Measurements from ENCODE around the gene KIF26B. TPM values are rescaled to one million over a fixed set of nuclear protein-coding genes. Genes with fewer than 3 reads are reported as not detected.

KIF26B gene
- total and polyA plus RNA-seq, 8 donors: 0.27 to 4.5 (median 0.63) TPM

DNA sequence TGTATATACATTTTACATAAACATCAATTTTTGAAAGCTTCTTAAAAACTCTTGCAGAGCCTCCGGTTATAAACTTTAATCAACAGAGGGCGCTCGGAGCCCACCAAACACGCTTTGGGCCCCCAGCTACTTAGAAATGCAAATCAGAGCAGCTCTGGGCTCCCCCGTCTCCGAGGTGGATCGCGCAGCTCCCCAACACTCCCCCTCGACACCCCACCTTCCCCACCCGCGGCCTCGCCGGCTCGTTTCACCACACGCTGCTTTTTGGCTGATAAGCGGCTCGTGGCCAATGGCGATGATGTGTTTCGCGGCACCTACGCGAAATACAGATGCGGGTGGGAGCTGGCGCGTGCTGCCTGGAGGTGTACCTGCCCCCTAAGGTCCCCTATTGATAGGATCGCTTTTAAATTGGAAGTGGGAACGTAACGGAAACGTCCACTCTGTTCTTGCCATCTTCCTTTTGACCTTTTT is 1.7 kb upstream of the KIF26B start:
- peak overlapping the region in 3 of 4 donors; percentile 45 to 55 (median 55) for H3K4me3 ChIP-seq
- peaks cover 0 to 3% (median 0%) of the 10 kb centered on the region in 4 donors for H3K27me3 ChIP-seq
- ATAC-seq (peak in 3 of 4 donors; percentile 20 to 49 (median 49)), FAIRE-seq (no peak), DNase-seq (peak in 5 of 6 donors; percentile 34 to 75 (median 56))
- TF ChIP-seq, protein P1, sequence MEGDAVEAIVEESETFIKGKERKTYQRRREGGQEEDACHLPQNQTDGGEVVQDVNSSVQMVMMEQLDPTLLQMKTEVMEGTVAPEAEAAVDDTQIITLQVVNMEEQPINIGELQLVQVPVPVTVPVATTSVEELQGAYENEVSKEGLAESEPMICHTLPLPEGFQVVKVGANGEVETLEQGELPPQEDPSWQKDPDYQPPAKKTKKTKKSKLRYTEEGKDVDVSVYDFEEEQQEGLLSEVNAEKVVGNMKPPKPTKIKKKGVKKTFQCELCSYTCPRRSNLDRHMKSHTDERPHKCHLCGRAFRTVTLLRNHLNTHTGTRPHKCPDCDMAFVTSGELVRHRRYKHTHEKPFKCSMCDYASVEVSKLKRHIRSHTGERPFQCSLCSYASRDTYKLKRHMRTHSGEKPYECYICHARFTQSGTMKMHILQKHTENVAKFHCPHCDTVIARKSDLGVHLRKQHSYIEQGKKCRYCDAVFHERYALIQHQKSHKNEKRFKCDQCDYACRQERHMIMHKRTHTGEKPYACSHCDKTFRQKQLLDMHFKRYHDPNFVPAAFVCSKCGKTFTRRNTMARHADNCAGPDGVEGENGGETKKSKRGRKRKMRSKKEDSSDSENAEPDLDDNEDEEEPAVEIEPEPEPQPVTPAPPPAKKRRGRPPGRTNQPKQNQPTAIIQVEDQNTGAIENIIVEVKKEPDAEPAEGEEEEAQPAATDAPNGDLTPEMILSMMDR (IDR thresholded peaks at IDR 0.05): peak; percentile 15 to 52 (median 32)
- H3K36me3 ChIP-seq: no peaks in the 10 kb centered on the region
- intact Hi-C loops (cut with DNase I): loop anchor here in 2 of 3 donors (5.0 to 10.0 kb wide), 2 partner anchors 232 to 849 kb away; no protein-coding TSS in a partner anchor
- H3K27ac ChIP-seq: no peak overlapping the region
- 1% methylated on average over 29 of the region's 29 CpGs for WGBS, 2 donors
- H3K9me3 ChIP-seq: peaks cover 0 to 5% (median 0%) of the 10 kb centered on the region in 4 donors
- H3K4me1 ChIP-seq: peaks cover 6 to 26% (median 7%) of the 10 kb centered on the region in 3 donors

DNA sequence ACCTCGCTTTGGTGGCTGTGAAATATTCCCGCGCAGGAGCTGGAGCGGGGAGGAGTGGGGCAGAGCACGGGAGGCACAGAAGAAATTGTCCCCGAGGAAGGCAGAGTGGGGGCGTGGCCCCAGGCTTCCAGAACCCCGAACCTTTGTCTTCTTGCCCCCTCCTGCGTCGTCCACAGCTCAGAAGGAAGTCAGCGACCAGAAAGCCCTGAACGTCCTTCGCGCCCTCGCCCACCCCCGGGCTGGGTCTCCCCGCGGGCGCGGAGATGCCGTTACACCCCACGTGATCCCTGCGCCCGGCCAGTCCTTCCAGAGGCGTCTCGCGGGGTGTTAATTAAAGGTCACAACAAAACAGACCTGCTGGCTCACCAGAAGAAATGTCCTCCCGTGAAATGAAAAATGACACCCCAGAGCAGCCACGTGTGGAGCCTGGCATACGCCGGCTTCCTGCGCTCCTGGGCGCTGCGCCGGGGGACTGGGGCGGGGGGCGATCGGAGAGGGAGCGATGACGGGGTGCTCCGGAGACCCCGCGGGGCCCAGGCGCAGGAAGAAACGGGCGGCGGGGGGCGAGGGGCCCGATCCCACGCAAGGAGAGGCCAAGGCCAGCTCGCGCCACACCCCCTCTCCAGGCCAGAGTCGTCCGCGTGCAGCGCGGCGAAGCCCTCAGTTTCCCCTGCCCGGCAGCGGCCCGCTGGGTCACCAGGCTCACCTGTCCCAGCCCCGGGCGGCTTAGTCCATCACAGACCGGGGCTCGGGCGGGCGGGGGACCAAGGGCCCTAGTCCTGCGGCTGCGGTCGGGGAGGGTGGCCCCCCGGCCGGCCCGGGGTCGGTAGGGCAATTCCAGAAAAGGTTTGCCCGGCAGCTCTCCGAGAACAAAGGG is 995 bp upstream of the KIF26B start:
- Histone ChIP-seq H3K4me1 (peaks cover 6 to 26% (median 7%) of the 10 kb centered on the region in 3 donors), H3K27me3 (peaks cover 0 to 3% (median 0%) of the 10 kb centered on the region in 4 donors), H3K4me3 (peak overlapping the region; percentile 37 to 55 (median 50)), H3K9me3 (peaks cover 0 to 5% (median 0%) of the 10 kb centered on the region in 4 donors), H3K36me3 (no peaks in the 10 kb centered on the region), H3K27ac (no peak overlapping the region)
- TF ChIP-seq, protein P1 (IDR thresholded peaks at IDR 0.05): no peak
- intact Hi-C loops (cut with DNase I): loop anchor here in 2 of 3 donors (5.0 to 10.0 kb wide), 2 partner anchors 231 to 849 kb away; no protein-coding TSS in a partner anchor
- WGBS, 2 donors: 2% methylated on average over 69 to 76 of the region's 76 CpGs
- DNase-seq (peak in 4 of 6 donors; percentile 26 to 80 (median 49)), ATAC-seq (peak in 3 of 4 donors; percentile 8 to 20 (median 15)), FAIRE-seq (no peak)

DNA sequence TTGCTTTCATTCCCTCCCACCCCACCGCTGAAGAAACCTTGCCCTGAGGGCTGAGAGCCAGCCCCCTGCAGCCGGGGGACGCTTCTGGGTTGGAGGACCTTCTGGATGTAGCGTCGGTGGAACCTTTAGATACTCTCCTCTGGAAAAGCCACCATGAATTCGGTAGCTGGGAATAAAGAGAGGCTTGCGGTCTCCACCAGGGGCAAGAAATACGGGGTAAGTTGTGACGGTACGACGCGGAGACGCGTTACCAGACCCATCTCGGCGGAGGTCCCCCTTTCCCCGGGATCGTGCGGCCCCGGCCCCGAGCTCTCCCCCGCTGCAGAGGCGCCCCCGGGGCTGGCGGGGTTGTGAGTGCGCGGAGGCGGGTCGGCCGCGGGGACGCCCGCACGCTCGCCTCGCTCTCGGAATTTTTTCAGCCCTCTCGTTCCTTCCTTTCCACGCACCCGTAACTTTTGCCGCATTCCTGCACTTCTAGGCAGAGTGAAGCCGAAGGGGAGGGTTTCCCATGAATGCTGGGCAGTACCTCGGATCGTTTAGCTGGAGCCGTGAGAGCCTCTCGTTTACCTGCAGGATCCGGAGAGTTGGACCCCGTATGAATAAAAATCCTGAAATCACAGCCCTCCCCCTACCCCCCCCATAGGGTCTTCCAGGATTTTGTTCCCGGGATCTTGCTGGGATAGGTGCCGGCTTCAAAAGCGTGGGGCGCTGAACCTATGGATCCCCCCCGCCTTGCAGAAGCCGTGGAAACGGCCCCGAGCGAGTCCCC is 671 bp downstream of the KIF26B start:
- 1 to 2% methylated on average over 55 to 57 of the region's 57 CpGs for WGBS, 2 donors
- TF ChIP-seq, protein P1 (IDR thresholded peaks at IDR 0.05): no peak
- Histone ChIP-seq H3K9me3 (peaks cover 0 to 5% (median 0%) of the 10 kb centered on the region in 4 donors), H3K27ac (no peak overlapping the region), H3K27me3 (peaks cover 0 to 3% (median 0%) of the 10 kb centered on the region in 4 donors), H3K4me1 (peaks cover 6 to 26% (median 7%) of the 10 kb centered on the region in 3 donors), H3K4me3 (peak overlapping the region; percentile 33 to 55 (median 50)), H3K36me3 (no peaks in the 10 kb centered on the region)
- intact Hi-C loops (cut with DNase I): loop anchor here in 2 of 3 donors (5.0 to 10.0 kb wide), 4 partner anchors 122 to 847 kb away; no protein-coding TSS in a partner anchor
- ATAC-seq: peak in 3 of 4 donors; percentile 5 to 10 (median 6)
- peak in 2 of 6 donors; percentile 14 to 64 for DNase-seq
- FAIRE-seq: no peak

DNA sequence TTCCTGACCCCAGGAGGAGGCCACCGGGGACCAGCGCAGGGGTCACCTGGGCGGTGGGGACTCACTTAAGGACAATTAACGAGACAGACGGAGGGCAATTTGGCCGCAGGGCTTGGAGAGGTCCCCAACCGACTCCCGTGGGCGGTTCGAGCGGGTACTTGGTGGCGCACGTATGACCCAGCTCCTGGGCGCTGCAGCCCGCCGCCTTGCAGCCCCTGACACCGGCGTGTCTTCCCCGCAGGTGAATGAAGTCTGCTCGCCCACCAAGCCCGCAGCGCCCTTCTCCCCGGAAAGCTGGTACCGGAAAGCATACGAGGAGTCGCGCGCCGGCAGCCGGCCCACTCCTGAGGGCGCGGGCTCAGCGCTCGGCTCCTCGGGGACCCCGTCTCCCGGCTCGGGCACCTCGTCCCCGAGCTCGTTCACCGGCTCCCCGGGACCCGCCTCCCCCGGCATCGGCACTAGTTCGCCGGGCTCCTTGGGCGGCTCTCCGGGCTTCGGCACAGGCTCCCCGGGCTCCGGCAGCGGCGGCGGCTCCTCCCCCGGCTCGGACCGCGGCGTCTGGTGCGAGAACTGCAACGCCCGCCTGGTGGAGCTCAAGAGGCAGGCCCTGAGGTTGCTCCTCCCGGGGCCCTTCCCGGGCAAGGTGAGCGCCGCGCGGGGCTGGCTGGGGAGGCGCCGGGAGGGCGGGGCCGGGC is 1.4 kb downstream of the KIF26B start:
- DNase-seq: peak; percentile 82 to 97 (median 90)
- FAIRE-seq: no peak
- peak overlapping the region; percentile 33 to 55 (median 50) for H3K4me3 ChIP-seq
- peaks cover 6 to 26% (median 7%) of the 10 kb centered on the region in 3 donors for H3K4me1 ChIP-seq
- H3K27me3 ChIP-seq: peaks cover 0 to 3% (median 0%) of the 10 kb centered on the region in 4 donors
- H3K9me3 ChIP-seq: peaks cover 0 to 5% (median 0%) of the 10 kb centered on the region in 4 donors
- H3K36me3 ChIP-seq: no peaks in the 10 kb centered on the region
- intact Hi-C loops (cut with DNase I): loop anchor here in 2 of 3 donors (5.0 to 10.0 kb wide), 4 partner anchors 121 to 846 kb away; no protein-coding TSS in a partner anchor
- TF ChIP-seq, protein P1 (IDR thresholded peaks at IDR 0.05): peak; percentile 70 to 83 (median 81)
- peak; percentile 90 to 93 (median 92) for ATAC-seq
- WGBS, 2 donors: 0 to 1% methylated on average over 60 to 74 of the region's 74 CpGs
- H3K27ac ChIP-seq: no peak overlapping the region

Measured in pancreas (tissue), 10 donors.